DOHH2 (cell line): ENCODE data around the gene SENP1.

Source experiments
- H3F3A ChIP-seq: fragments of 200-600 bp; sonication (generic), shearing (Covaris generic); 2 replicates; pipeline ENCODE4 v1.6.0; 2016; ENCODE audit warnings: antibody characterized with exemption, mild to moderate bottlenecking; ENCODE audit not compliant: control insufficient read depth, insufficient read depth
- H3K27ac ChIP-seq: fragments of 200-600 bp; sonication (generic); 2 replicates; pipeline ENCODE4 v1.5.1; 2014; ENCODE audit warnings: low read depth, mild to moderate bottlenecking, low read length, moderate library complexity
- H3K27me3 ChIP-seq: fragments of 200-600 bp; sonication (generic); 2 replicates; pipeline ENCODE4 v1.6.1; 2014; ENCODE audit warnings: mild to moderate bottlenecking, low read length, mixed read lengths; ENCODE audit not compliant: control insufficient read depth
- H3K36me3 ChIP-seq: fragments of 200-600 bp; sonication (generic); 2 replicates; pipeline ENCODE4 v1.6.1; 2014; ENCODE audit warnings: mild to moderate bottlenecking, low read length, moderate library complexity, mixed read lengths; ENCODE audit not compliant: control insufficient read depth
- H3K4me1 ChIP-seq: fragments of 200-600 bp; sonication (generic); 2 replicates; pipeline ENCODE4 v1.6.1; 2014; ENCODE audit warnings: mild to moderate bottlenecking, low read length, mixed read lengths; ENCODE audit not compliant: control insufficient read depth
- H3K4me2 ChIP-seq: fragments of 200-600 bp; sonication (generic); 2 replicates; pipeline ENCODE4 v1.6.0; 2014; ENCODE audit warnings: mild to moderate bottlenecking, low read length, moderate library complexity
- H3K4me3 ChIP-seq: fragments of 200-600 bp; sonication (generic); 2 replicates; pipeline ENCODE4 v1.5.1; 2014; ENCODE audit warnings: mild to moderate bottlenecking, low read length, mixed read lengths
- H3K79me2 ChIP-seq: fragments of 200-600 bp; sonication (generic); 2 replicates; pipeline ENCODE4 v1.6.1; 2014; ENCODE audit warnings: mild to moderate bottlenecking, low read length, mixed read lengths; ENCODE audit not compliant: control insufficient read depth
- H3K9me2 ChIP-seq: fragments of 200-600 bp; sonication (generic); replicated peaks from 2 replicates; pipeline ENCODE4 v1.6.1; 2014; ENCODE audit warnings: mild to moderate bottlenecking, low read length, mixed read lengths; ENCODE audit not compliant: control insufficient read depth
- H3K9me3 ChIP-seq: fragments of 200-600 bp; sonication (generic); 2 replicates; pipeline ENCODE4 v1.6.1; 2014; ENCODE audit warnings: antibody characterized with exemption, low read length, mixed read lengths; ENCODE audit not compliant: control insufficient read depth, insufficient read depth
- H4K20me1 ChIP-seq: fragments of 200-600 bp; sonication (generic); 2 replicates; pipeline ENCODE4 v1.6.0; 2014; ENCODE audit warnings: low read depth, mild to moderate bottlenecking, antibody characterized with exemption, low read length, moderate library complexity; ENCODE audit not compliant: control insufficient read depth, insufficient read depth
- EZH2phosphoT487 ChIP-seq: fragments of 200-600 bp; sonication (generic); IDR thresholded peaks from 2 replicates; pipeline ENCODE4 v1.6.1; 2017; ENCODE audit warnings: borderline replicate concordance, mild to moderate bottlenecking, antibody characterized with exemption, low read length, moderate library complexity, mixed read lengths
- TF ChIP-seq, protein P1 (sequence below): fragments of 200-600 bp; sonication (generic); IDR thresholded peaks from one replicate; pipeline ENCODE4 v1.5.1; 2014; ENCODE audit warnings: antibody characterized with exemption, mild to moderate bottlenecking, low read depth, low read length; ENCODE audit not compliant: poor library complexity, severe bottlenecking

The SENP1 gene

DNA sequence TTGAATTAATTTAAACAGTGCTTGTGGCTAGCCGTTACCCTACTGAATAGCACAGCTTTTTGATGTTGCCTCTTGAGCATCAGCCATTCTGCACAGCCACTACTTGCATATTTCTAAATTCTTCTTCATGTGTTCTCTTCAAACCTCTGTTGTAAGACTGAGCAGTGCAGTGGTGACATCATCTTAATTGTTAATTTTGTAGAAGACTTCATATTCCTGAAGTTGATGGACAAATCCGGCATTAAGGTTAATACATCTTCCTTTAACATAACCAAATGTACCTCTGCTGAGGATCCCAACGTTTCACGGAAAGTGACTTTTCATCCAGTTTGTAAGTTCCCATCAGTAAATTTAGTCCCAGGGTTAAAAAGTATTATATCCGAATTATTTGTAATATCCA is 25.6 kb downstream of the SENP1 start:
- peaks cover 8% of the 10 kb centered on the region for H3K4me1 ChIP-seq
- TF ChIP-seq EZH2phosphoT487, result no peak
- no peaks in the 10 kb centered on the region for H3K9me3 ChIP-seq
- H4K20me1 ChIP-seq, result no peaks in the 10 kb centered on the region
- H3K27me3 ChIP-seq, result no peaks in the 10 kb centered on the region
- H3K4me2 ChIP-seq, result no peak overlapping the region
- no peaks in the 10 kb centered on the region for H3F3A ChIP-seq
- no peaks in the 10 kb centered on the region for H3K9me2 ChIP-seq
- peaks cover 66% of the 10 kb centered on the region for H3K36me3 ChIP-seq
- H3K27ac ChIP-seq, result no peak overlapping the region
- no peaks in the 10 kb centered on the region for H3K79me2 ChIP-seq
- H3K4me3 ChIP-seq, result no peak overlapping the region

DNA sequence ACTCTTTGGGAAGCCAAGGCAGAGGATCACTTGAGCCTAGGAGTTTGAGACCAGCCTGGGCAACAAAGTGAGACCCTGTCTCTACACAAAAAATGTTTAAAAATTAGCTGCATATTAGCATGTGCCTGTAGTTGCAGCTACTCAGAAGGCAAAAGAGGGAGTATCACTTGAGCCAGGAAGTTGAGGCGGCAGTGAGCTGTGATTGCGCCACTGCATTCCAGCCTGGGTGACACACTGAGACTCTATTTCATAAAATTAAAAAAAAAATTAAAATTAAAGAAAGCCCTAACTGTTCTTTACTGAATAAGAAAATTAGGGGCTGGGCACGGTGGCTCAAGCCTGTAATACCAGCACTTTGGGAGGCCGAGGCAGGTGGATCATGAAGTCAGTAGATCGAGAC is 27.0 kb downstream of the SENP1 start:
- H3K4me2 ChIP-seq, result no peak overlapping the region

DNA sequence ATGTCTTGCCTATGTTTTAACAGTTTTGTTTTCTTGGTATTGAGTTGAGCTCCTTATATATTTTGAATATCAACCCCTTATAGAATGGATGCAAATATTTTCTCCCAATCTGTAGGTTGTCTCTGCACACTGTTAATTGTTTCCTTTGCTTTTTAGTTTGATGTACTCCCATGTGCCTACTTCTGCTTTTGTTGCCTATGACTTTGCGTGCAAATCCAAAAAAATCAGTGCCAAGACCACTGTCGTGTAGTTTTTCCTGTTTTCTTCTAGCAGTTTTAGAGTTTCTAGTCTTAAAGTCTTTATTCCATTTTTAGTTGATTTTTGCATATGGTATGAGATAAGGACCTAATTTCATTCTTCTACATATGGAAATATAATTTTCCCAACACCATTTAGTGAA is 28.8 kb downstream of the SENP1 start:
- H3K79me2 ChIP-seq, result no peaks in the 10 kb centered on the region
- no peaks in the 10 kb centered on the region for H3K4me1 ChIP-seq
- H3K9me2 ChIP-seq, result no peaks in the 10 kb centered on the region
- H3K9me3 ChIP-seq, result no peaks in the 10 kb centered on the region
- no peak overlapping the region for H3K4me3 ChIP-seq
- H3F3A ChIP-seq, result no peaks in the 10 kb centered on the region
- no peak for TF ChIP-seq EZH2phosphoT487
- TF ChIP-seq, protein P1, sequence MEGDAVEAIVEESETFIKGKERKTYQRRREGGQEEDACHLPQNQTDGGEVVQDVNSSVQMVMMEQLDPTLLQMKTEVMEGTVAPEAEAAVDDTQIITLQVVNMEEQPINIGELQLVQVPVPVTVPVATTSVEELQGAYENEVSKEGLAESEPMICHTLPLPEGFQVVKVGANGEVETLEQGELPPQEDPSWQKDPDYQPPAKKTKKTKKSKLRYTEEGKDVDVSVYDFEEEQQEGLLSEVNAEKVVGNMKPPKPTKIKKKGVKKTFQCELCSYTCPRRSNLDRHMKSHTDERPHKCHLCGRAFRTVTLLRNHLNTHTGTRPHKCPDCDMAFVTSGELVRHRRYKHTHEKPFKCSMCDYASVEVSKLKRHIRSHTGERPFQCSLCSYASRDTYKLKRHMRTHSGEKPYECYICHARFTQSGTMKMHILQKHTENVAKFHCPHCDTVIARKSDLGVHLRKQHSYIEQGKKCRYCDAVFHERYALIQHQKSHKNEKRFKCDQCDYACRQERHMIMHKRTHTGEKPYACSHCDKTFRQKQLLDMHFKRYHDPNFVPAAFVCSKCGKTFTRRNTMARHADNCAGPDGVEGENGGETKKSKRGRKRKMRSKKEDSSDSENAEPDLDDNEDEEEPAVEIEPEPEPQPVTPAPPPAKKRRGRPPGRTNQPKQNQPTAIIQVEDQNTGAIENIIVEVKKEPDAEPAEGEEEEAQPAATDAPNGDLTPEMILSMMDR, result no peak
- H3K36me3 ChIP-seq, result peaks cover 63% of the 10 kb centered on the region
- H3K4me2 ChIP-seq, result no peak overlapping the region
- H3K27ac ChIP-seq, result no peak overlapping the region
- H3K27me3 ChIP-seq, result no peaks in the 10 kb centered on the region
- no peaks in the 10 kb centered on the region for H4K20me1 ChIP-seq

More for the DNA sequence above, 27.0 kb downstream of the SENP1 start:
- Histone ChIP-seq H3K9me3 (no peaks in the 10 kb centered on the region), H4K20me1 (no peaks in the 10 kb centered on the region), H3K27me3 (no peaks in the 10 kb centered on the region), H3K4me3 (no peak overlapping the region), H3K79me2 (no peaks in the 10 kb centered on the region), H3K4me1 (no peaks in the 10 kb centered on the region), H3K9me2 (no peaks in the 10 kb centered on the region), H3K36me3 (peaks cover 65% of the 10 kb centered on the region), H3F3A (no peaks in the 10 kb centered on the region), H3K27ac (no peak overlapping the region)
- TF ChIP-seq, protein P1, result no peak
- no peak for TF ChIP-seq EZH2phosphoT487

DNA sequence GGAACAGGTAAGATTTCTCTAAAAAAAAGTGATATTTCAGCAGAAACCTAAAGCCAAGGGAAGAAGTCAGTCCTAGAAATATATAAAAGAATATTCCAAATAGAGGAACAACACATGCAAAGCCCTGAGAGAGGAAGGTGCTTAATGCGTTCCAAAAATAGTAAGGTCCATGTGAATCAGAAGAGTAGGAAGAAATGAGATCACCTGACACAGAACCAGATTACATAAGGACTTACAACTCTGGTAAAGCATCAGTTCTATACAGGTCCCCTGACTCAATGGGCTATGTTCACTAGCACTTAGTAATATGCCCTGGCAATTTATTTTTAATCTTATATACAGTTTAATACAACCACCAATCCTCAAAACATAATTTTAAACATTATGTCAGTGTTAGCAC is 30.0 kb downstream of the SENP1 start:
- Histone ChIP-seq H4K20me1 (no peaks in the 10 kb centered on the region), H3K27me3 (no peaks in the 10 kb centered on the region), H3K9me3 (no peaks in the 10 kb centered on the region), H3K79me2 (no peaks in the 10 kb centered on the region), H3K36me3 (peaks cover 66% of the 10 kb centered on the region), H3K4me3 (no peak overlapping the region), H3F3A (no peaks in the 10 kb centered on the region), H3K27ac (no peak overlapping the region), H3K9me2 (no peaks in the 10 kb centered on the region), H3K4me1 (no peaks in the 10 kb centered on the region), H3K4me2 (no peak overlapping the region)
- TF ChIP-seq, protein P1, result no peak
- TF ChIP-seq EZH2phosphoT487, result no peak
